ENCODE measurements around the gene LPP.

The LPP gene

DNA sequence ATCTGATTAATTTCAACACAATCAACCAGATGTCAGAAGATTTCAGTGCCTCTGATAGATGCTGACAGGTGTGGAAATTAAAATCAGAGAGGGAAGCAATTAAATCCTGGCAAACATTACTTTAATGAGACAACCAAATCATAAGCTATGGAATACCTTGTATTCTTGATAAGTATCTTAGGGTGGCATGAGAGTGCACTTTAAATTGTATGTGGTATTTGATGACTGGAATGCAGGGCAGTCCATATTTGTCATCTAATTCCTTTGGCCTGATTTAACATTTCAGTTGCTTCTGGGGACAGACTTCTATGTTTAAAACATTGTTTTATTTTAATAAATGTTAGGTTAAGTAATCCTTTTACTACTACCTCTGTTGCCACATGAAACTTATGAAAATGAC lies 184.1 kb downstream of the LPP start:
- DNase-seq, result no peak

DNA sequence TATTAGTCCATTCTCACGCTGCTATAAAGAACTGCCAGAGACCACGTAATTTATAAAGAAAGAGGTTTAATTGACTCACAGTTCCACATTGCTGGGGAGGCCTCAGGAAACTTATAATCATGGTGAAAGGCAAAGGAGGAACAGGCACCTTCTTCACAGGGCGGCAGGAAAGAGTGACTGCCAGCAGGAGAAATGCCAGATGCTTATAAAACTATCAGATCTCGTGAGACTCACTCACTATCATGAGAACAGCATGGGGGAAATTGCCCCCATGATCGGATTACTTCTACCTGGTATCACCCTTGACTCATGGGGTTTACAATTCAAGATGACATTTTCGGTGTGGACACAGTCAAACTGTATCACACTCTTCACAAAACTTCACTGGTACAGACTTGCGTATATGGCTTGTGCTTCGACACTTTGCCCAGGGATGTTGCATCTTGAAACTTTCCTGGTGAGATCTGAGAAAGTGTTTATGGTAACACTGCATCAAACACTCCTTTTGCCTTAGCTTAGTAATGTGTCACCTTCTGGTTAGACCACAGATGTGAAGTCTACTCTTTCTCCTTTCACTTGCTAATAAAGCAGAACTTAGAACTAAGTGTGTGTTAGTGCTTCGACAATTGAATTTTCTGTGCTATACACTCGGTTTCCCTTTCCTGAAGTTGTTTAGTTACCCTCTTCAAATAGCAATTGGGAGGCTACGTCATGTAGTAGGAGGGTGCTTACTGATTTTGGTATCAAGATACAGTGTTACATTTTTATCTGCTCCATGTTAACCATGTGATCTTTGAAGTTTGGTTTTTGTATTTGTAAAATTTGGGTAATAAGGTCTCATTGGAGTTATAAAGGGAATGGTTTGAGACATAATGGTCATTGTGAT lies 185.7 kb downstream of the LPP start:
- DNase-seq, result no peak

DNA sequence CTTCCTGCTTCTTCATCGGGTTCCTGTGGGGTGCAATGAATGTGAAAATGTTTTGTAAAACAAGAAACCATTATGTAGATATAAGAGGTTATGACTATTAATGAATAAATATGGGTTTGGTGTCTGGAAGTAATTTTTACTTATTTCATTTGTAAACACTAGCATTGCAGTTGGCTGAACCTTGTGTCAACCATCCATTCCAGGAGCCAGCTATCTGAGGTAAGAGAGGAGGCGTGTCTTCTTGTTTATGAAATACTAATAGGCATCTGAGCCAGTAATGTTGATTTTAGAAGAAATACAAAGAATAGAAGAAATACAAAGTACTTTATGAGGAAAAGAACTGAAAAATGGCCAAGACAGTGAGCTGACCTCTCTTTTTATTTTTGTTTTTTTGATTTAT lies 187.5 kb downstream of the LPP start:
- no peak for DNase-seq

- no peak for DNase-seq
Measured at GRCh38 chr3:188342991-188343732, 189.2 kb downstream of the LPP start.

DNA sequence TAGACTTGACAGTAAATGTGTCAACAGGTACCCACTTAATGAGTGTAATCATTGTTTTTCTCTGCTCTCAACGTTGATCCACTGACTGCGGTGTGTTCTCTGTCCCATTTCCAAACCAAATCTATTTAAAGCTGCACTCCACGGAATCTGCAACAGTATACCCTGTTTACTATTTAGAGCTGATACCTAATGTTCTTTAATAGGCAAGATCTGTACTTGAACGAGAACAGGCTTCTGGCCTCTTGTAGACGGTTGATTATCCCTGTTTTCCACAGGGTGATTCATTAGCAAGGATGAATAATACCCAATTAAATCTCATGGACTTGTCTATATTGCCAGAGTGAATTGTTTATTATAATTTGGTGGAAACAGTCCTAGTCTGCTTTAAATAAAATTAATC lies 189.9 kb downstream of the LPP start:
- DNase-seq, result peak; percentile 9

DNA sequence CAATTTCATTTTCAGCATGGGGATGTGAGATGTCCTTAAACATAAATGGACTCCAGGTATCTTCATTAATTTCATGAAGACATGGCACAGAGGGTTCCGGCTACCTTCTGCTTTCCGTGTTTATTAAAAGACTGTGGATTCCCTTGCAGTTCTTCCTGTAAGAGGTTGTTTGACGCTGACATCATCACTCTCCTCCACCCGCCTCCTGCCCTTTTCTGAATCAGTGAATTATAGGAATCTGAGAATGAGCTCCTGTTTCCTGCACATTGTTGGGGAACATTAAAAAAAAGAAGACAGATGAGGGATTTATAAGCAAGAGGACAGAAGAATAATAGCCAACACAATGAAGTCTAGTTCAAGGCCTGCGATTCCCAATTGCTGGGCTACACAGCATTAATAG lies 191.3 kb downstream of the LPP start:
- no peak for DNase-seq

DNA sequence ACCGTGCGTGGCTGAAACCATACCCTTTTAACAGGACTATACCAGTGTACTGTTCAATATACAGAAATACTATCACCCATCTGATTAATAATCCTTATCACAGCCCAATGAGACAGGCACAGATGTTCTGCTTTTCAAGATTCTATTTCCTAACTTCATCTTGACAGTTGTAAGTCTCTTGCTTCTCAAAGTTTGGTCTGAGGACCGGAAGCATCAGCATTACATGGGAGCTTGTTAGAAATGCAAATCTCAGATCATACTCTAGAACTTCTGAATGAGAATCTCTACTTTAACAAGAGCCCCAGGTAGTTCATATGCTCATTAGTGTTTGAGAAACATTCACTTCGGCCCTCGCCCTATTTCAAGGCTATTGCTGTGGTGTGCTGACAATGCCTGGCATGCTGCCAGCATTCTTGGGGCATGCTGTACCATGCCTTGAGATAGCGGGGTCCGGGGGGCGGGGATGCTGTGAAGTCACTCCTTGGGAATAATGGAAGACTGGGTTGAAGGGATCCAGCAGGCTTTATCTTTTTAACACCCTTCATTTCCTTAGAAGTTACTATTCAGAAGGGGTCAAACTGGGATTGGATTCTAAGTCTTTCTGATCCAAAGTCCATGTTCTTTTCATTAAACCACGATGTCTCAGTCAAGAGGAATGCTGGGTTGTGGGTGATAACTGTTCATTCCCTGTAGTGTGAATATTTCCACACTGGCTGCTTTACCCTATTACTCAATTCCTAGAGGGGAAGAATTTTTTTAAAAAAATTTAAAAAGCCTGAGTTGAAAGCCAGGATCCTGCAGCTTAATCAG lies 194.7 kb downstream of the LPP start:
- no peak for DNase-seq

- DNase-seq, result no peak
Measured at GRCh38 chr3:188349351-188349901, 195.5 kb downstream of the LPP start.

GRCh38 chr3:188349933-188350332 lies 196.0 kb downstream of the LPP start:
- DNase-seq, result no peak

- no peak for DNase-seq
Measured at GRCh38 chr3:188350961-188351360, 197.0 kb downstream of the LPP start.

DNA sequence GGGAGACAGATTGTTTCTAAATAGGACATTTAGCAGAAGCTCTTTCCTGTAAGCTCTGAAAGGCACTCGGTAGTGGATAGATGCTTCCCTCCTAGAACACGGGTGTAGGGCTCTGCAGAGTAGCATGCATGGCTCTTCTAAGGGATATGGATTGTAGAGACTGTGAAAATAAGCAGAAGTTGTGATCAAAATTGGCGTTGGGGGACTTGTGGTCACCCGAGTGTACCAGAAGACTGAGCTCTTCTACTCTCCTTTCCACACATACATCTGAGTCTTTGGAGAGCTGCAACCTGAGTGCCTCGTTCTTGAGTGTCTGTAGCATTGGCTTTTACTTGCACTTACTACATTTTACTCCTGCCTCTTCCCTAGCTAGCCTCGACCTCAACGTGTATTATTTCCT lies 197.7 kb downstream of the LPP start:
- no peak for DNase-seq

DNA sequence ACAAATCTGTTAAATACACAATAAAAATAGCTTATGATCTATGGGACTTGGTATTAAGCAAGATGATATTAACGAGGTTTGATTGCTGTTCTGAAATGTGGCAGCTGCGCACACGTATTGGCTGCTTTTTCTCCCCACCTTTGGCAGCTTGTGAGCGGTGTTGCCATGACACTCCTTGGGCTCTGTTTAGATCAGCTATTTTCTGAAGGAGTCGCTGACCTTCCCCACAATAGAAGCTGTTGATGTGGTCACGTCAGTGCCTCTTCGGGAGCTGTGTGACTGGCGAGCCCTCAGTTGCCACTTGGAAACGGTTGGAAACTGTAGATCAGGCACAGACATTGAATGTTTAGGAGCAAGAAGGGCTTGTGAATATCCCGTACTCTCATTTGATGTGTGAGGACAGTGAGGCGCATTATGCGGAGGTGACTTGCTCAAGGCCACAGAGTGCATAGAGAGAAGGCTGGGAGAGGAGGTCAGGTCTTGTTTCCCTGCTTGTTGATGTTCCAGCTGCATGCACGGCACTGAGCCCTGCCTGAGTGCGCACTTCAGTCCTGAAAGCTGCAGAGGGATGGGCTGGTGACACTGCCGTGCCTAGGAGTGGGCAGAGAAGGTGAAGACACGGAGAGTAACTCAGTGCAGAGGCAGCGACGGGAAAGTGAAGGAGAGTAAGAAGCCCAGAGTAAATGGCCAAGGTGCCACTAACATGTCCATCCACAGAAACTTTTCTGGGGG lies 198.4 kb downstream of the LPP start:
- no peak for DNase-seq

- DNase-seq, result no peak
Measured at GRCh38 chr3:188353426-188353825, 199.5 kb downstream of the LPP start.

- no peak for DNase-seq
Measured at GRCh38 chr3:188358787-188359493, 205.0 kb downstream of the LPP start.

- DNase-seq, result no peak
Measured at GRCh38 chr3:188360364-188360881, 206.5 kb downstream of the LPP start.

DNA sequence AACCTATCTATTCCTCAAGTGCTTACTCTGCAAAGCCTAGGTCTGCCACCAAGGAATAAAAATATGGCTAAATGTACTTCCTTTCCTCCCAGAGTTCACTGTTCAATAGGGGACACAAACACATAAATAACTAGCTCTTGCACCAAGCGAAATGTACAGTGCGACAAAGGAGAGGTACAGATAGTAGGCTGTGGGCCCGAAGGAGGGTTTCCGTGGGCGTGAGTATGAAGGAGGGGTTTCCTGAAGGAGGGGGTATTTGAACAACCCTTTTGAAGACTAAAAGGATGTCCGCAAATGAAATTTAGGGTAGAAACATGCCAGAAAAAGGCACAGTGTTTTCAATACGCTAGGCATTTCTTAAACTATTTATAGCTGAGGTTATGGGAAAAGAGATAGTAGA lies 207.9 kb downstream of the LPP start:
- no peak for DNase-seq

- peak; percentile 54 for DNase-seq
Measured at GRCh38 chr3:188362405-188362831, 208.5 kb downstream of the LPP start.

GRCh38 chr3:188365184-188365583 lies 211.2 kb downstream of the LPP start:
- DNase-seq, result no peak

GRCh38 chr3:188365988-188366698 lies 212.2 kb downstream of the LPP start:
- no peak for DNase-seq

- no peak for DNase-seq
Measured at GRCh38 chr3:188367678-188368077, 213.7 kb downstream of the LPP start.

DNA sequence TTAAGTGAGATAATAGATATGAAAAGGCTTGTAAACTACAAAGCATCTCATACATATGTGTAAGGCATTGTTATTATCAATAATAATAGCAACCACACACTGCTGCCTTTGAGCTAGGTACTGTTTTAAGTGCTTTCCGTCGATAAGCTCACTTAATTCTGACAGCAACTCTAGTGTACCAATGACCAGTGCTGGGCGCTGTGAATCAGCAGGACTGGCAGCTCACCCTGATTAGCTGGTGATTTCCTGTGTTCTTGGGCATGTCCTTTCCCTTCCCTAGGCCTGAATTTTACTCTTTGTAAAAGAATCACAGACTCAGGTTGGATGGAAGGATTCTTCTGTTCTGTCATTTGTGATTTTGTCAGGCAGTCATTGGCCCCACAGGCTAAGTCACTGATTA lies 215.6 kb downstream of the LPP start:
- DNase-seq, result no peak
